ENCODE results near the gene ZNF503.

ZNF503 gene

GRCh38 chr10:75353183-75353582, 48.4 kb downstream of the ZNF503 start:
- DNase-seq (ENCODE audit: low spot score) = no peak

- no peak for DNase-seq (ENCODE audit: low spot score)
Measured at GRCh38 chr10:75352650-75353049, 48.9 kb downstream of the ZNF503 start.

- no peak for DNase-seq (ENCODE audit: low spot score)
Measured at GRCh38 chr10:75351637-75352036, 49.9 kb downstream of the ZNF503 start.

- no peak for DNase-seq (ENCODE audit: low spot score)
Measured at GRCh38 chr10:75350791-75351190, 50.8 kb downstream of the ZNF503 start.

Measured in AG20443 (cell line).